NB4 (cell line): ENCODE data around the gene C2orf78.

Experiments
- MYC ChIP-seq: IDR thresholded peaks from 2 replicates; pipeline ENCODE4 v1.6.1; 2011; ENCODE audit warnings: low read depth, low read length
- POLR2A ChIP-seq: IDR thresholded peaks from 2 replicates; pipeline ENCODE4 v1.6.1; 2011; ENCODE audit warnings: mild to moderate bottlenecking; ENCODE audit not compliant: insufficient read length; ENCODE audit errors: extremely low read depth
- TF ChIP-seq, protein P1 (sequence below): IDR thresholded peaks from one replicate; pipeline ENCODE4 v1.5.1; 2012; ENCODE audit warnings: low read depth, low read length
- TF ChIP-seq, protein P2 (sequence below): IDR thresholded peaks from 2 replicates; pipeline ENCODE4 v1.6.1; 2011; ENCODE audit warnings: low read depth, low read length

DNA sequence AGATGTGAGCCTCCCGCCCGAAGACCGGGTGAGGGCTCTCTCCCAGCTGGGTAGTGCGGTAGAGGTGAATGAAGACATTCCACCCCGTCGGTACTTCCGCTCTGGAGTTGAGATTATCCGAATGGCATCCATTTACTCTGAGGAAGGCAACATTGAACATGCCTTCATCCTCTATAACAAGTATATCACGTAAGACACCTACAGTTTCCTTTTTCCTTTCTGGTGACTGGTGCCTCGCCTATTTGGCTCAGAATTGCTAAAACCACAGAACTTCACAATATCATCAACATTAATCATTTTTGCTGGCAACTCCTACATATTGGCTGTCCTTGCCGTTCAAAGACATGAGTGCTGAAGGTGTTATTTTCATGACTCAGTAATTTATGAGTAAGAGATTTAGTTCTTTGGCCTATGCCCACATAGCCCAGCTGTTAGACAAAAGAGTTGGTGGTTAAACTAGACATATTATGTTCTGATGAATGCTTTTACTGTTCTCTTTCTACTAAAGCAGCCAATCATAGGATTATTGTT lies 47.0 kb downstream of the C2orf78 start:
- TF ChIP-seq, protein P1, sequence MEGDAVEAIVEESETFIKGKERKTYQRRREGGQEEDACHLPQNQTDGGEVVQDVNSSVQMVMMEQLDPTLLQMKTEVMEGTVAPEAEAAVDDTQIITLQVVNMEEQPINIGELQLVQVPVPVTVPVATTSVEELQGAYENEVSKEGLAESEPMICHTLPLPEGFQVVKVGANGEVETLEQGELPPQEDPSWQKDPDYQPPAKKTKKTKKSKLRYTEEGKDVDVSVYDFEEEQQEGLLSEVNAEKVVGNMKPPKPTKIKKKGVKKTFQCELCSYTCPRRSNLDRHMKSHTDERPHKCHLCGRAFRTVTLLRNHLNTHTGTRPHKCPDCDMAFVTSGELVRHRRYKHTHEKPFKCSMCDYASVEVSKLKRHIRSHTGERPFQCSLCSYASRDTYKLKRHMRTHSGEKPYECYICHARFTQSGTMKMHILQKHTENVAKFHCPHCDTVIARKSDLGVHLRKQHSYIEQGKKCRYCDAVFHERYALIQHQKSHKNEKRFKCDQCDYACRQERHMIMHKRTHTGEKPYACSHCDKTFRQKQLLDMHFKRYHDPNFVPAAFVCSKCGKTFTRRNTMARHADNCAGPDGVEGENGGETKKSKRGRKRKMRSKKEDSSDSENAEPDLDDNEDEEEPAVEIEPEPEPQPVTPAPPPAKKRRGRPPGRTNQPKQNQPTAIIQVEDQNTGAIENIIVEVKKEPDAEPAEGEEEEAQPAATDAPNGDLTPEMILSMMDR, result no peak
- TF ChIP-seq POLR2A, result no peak
- TF ChIP-seq, protein P2, sequence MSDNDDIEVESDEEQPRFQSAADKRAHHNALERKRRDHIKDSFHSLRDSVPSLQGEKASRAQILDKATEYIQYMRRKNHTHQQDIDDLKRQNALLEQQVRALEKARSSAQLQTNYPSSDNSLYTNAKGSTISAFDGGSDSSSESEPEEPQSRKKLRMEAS, result no peak
- no peak for TF ChIP-seq MYC
